Stomach (tissue), 9 donors: ENCODE data around the gene C2orf69. TPM values are rescaled to one million over a fixed set of nuclear protein-coding genes. Genes with fewer than 3 reads are reported as not detected.

Experiments used
- DNase-seq, 2 donors: peaks; one replicate each; pipeline versions ENCODE4 v3.0.0 to v3.0.0-alpha.2; 2013 to 2019
- H3K27ac ChIP-seq, 5 donors: fragments of 200-600 bp in 4 of 5; sonication (generic) in 4 of 5; one replicate each; pipeline ENCODE4 v1.5.1; 2013 to 2019; ENCODE audit warnings: mild to moderate bottlenecking in 1 of 5, moderate library complexity in 1 of 5
- H3K27me3 ChIP-seq, 3 donors: fragments of 200-600 bp; sonication (generic); one replicate each; pipeline ENCODE4 v1.5.1; 2017 to 2019; ENCODE audit warnings: mixed run types in 1 of 3
- H3K36me3 ChIP-seq, 4 donors: fragments of 200-600 bp; sonication (generic); 1 replicate in 3 of 4; 2 replicates in 1 of 4; pipeline ENCODE4 v1.5.1; 2016 to 2019
- H3K4me1 ChIP-seq, 4 donors: fragments of 200-600 bp; sonication (generic); one replicate each; pipeline ENCODE4 v1.5.1; 2016 to 2019
- H3K4me3 ChIP-seq, 4 donors: fragments of 200-600 bp; sonication (generic) in 3 of 4; one replicate each; pipeline ENCODE4 v1.5.1; 2016 to 2019; ENCODE audit warnings: mild to moderate bottlenecking in 1 of 4
- H3K9me3 ChIP-seq, 4 donors: fragments of 200-600 bp; sonication (generic); one replicate each; pipeline ENCODE4 v1.5.1; 2016 to 2019
- CTCF ChIP-seq, 7 experiments: fragments of 450-650 bp in 4 of 7; fragments of 200-600 bp in 3 of 7; sonication (generic) in 3 of 7; IDR thresholded peaks; one replicate each; pipeline ENCODE4 v1.5.1; 2016 to 2019; ENCODE audit warnings: antibody characterized with exemption in 7 of 7, control low read depth in 2 of 7, mild to moderate bottlenecking in 1 of 7
- EP300 ChIP-seq: sonication (generic); formaldehyde crosslinking; IDR thresholded peaks from one replicate; pipeline ENCODE4 v1.6.1; 2017; ENCODE audit warnings: antibody characterized with exemption
- POLR2A ChIP-seq, 4 donors: fragments of 450-650 bp; IDR thresholded peaks; one replicate each; pipeline ENCODE4 v1.6.1; 2016; ENCODE audit warnings: antibody characterized with exemption in 4 of 4, control low read depth in 2 of 4, mild to moderate bottlenecking in 1 of 4, moderate library complexity in 1 of 4
- POLR2AphosphoS5 ChIP-seq, 3 donors: sonication (generic); formaldehyde crosslinking; IDR thresholded peaks; one replicate each; pipeline ENCODE4 v1.6.1; 2016; ENCODE audit warnings: antibody characterized with exemption in 3 of 3
- WGBS, 5 donors: extraction: QIAGEN DNeasy Blood & Tissue Kit in 3 of 5; methylation state at CpG; one replicate each; pipeline versions ENCODE4 v1.1.5 to v1.1.7; 2013 to 2018; 5-methylcytosine and 5-hydroxymethylcytosine counted together
- intact Hi-C: fragments of 100-400 bp; cut with DNase I; formaldehyde crosslinking; loops from one replicate; pipeline ENCODE4 v1.15.1; 2023; ENCODE audit warnings: low total_unique reads
- polyA plus RNA-seq, 3 donors: library from polyadenylated mRNA; stranded (reverse); fragments of 200-250 nt; gene quantifications; one replicate each; pipeline ENCODE4 v1.2.3, GENCODE V29; 2013
- total RNA-seq, 5 donors: library from RNA; depleted of rRNA; stranded (reverse); fragments of >200 nt; gene quantifications; one replicate each; pipeline versions ENCODE4 v1.1.0 to v1.2.3, GENCODE V29; 2014 to 2016
- donor health status: healthy with polysubstance abuse.
- donor health status: Bipolar disorder and iron deficiency.
- donor health status: healthy.

Gene C2orf69
- total and polyA plus RNA-seq, 8 donors: 2.0 to 29.8 (median 7.3) TPM

GRCh38 chr2:199956062-199956380 lies 44.9 kb downstream of the C2orf69 start:
- intact Hi-C loops: no loop called here
- 0 to 1% (median 1%) methylated on average over 8 to 10 of the region's 10 CpGs for WGBS, 5 donors
- DNase-seq: peak in 1 of 2 donors; percentile 15
- H3K27me3 ChIP-seq: no peaks in the 10 kb centered on the region
- no peak for TF ChIP-seq POLR2AphosphoS5 (IDR thresholded peaks at IDR 0.05)
- no peak for TF ChIP-seq CTCF (IDR thresholded peaks at IDR 0.05)
- no peak for TF ChIP-seq POLR2A (IDR thresholded peaks at IDR 0.05)
- TF ChIP-seq EP300: no peak
- peaks cover 23 to 71% (median 50%) of the 10 kb centered on the region in 4 donors for H3K4me1 ChIP-seq
- peak overlapping the region; percentile 81 to 97 (median 94) for H3K4me3 ChIP-seq
- H3K36me3 ChIP-seq: peaks cover 6 to 34% (median 27%) of the 10 kb centered on the region in 4 donors
- H3K27ac ChIP-seq: peak overlapping the region; percentile 84 to 97 (median 89)
- H3K9me3 ChIP-seq: no peaks in the 10 kb centered on the region

- Histone ChIP-seq H3K27me3 (no peaks in the 10 kb centered on the region), H3K27ac (no peak overlapping the region), H3K9me3 (no peaks in the 10 kb centered on the region), H3K4me3 (no peak overlapping the region), H3K4me1 (peaks cover 23 to 55% (median 44%) of the 10 kb centered on the region in 4 donors), H3K36me3 (peaks cover 15 to 54% (median 46%) of the 10 kb centered on the region in 4 donors)
- DNase-seq: no peak
- intact Hi-C loops: no loop called here
- 85 to 90% (median 89%) methylated on average over 4 of the region's 4 CpGs for WGBS, 5 donors
- no peak for TF ChIP-seq POLR2AphosphoS5 (IDR thresholded peaks at IDR 0.05)
- no peak for TF ChIP-seq CTCF (IDR thresholded peaks at IDR 0.05)
- TF ChIP-seq EP300: no peak
- TF ChIP-seq POLR2A (IDR thresholded peaks at IDR 0.05): no peak
Observed at GRCh38 chr2:199958014-199958413, 46.9 kb downstream of the C2orf69 start.

GRCh38 chr2:199962203-199962602 lies 51.1 kb downstream of the C2orf69 start:
- Histone ChIP-seq H3K36me3 (peaks cover 26 to 96% (median 87%) of the 10 kb centered on the region in 4 donors), H3K27ac (no peak overlapping the region), H3K4me1 (peaks cover 2 to 22% (median 15%) of the 10 kb centered on the region in 4 donors), H3K4me3 (no peak overlapping the region), H3K9me3 (no peaks in the 10 kb centered on the region), H3K27me3 (no peaks in the 10 kb centered on the region)
- no peak for TF ChIP-seq EP300
- 75 to 88% (median 83%) methylated on average over 2 of the region's 2 CpGs for WGBS, 5 donors
- intact Hi-C loops: no loop called here
- no peak for DNase-seq

GRCh38 chr2:199966405-199966804 lies 55.3 kb downstream of the C2orf69 start:
- Histone ChIP-seq H3K36me3 (peaks cover 16 to 76% (median 67%) of the 10 kb centered on the region in 4 donors), H3K27ac (no peak overlapping the region), H3K4me3 (no peak overlapping the region), H3K27me3 (no peaks in the 10 kb centered on the region), H3K4me1 (no peaks in the 10 kb centered on the region), H3K9me3 (no peaks in the 10 kb centered on the region)
- no peak for TF ChIP-seq CTCF (IDR thresholded peaks at IDR 0.05)
- TF ChIP-seq POLR2A (IDR thresholded peaks at IDR 0.05): no peak
- TF ChIP-seq POLR2AphosphoS5 (IDR thresholded peaks at IDR 0.05): no peak
- no peak for TF ChIP-seq EP300
- DNase-seq: no peak
- intact Hi-C loops: no loop called here
- WGBS, 5 donors: 77 to 90% (median 85%) methylated on average over 2 of the region's 2 CpGs

GRCh38 chr2:199966976-199967375 lies 55.9 kb downstream of the C2orf69 start:
- Histone ChIP-seq H3K4me1 (no peaks in the 10 kb centered on the region), H3K9me3 (no peaks in the 10 kb centered on the region), H3K27ac (no peak overlapping the region), H3K36me3 (peaks cover 16 to 71% (median 61%) of the 10 kb centered on the region in 4 donors), H3K4me3 (no peak overlapping the region), H3K27me3 (no peaks in the 10 kb centered on the region)
- TF ChIP-seq EP300 (no peak), POLR2A (IDR thresholded peaks at IDR 0.05) (no peak), POLR2AphosphoS5 (IDR thresholded peaks at IDR 0.05) (no peak), CTCF (IDR thresholded peaks at IDR 0.05) (no peak)
- 80 to 97% (median 93%) methylated on average over 1 of the region's 1 CpG for WGBS, 5 donors
- intact Hi-C loops: no loop called here
- DNase-seq: no peak
